ENCODE data around the gene GPR137C. TPM values are rescaled to one million over a fixed set of nuclear protein-coding genes. Genes with fewer than 3 reads are reported as not detected.

The GPR137C gene
- total RNA-seq, 1 experiment from 2014 or later = 2.7 TPM

DNA sequence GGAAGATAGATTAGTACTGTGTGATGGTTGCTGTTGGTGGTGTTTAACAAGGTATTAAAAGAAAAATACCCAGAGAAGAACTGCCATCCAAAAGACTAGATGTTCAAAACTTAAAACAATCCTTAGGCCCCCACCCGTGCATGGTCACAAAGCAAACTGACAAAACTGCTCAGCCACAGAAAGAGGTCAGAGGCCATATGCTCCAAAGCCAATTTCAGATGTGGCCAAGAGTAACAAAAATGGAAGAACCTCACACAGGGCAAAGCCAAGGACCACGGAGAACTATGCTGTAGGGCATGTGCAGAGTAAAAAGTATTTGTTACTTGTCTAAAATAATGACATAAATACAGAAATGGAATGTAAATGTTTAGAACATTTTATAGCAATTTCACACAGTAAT lies 5.6 kb upstream of the GPR137C start:
- peaks cover 22% of the 10 kb centered on the region for H3K4me1 Mint-ChIP-seq
- H3K27me3 Mint-ChIP-seq (ENCODE audit: low read depth) = no peaks in the 10 kb centered on the region
- CTCF ChIA-PET = no interaction called here
- POLR2A ChIA-PET = no interaction called here
- TF ChIP-seq GABPB1 (CRISPR knock-in tag; IDR thresholded peaks at IDR 0.05) (no peak), ZNF416 (CRISPR knock-in tag; IDR thresholded peaks at IDR 0.05) (no peak), OVOL2 (CRISPR knock-in tag; IDR thresholded peaks at IDR 0.05; ENCODE audit: borderline replicate concordance) (no peak), ETV6 (CRISPR knock-in tag; IDR thresholded peaks at IDR 0.05) (no peak), ZNF423 (CRISPR knock-in tag; IDR thresholded peaks at IDR 0.05) (no peak), ZNF219 (CRISPR knock-in tag; IDR thresholded peaks at IDR 0.05; ENCODE audit: borderline replicate concordance) (no peak), ELF4 (CRISPR knock-in tag; IDR thresholded peaks at IDR 0.05; ENCODE audit: low read depth) (no peak), FOXJ3 (CRISPR knock-in tag; IDR thresholded peaks at IDR 0.05; ENCODE audit: borderline replicate concordance) (no peak), MAX (CRISPR knock-in tag; IDR thresholded peaks at IDR 0.05) (no peak), KAT7 (CRISPR knock-in tag; IDR thresholded peaks at IDR 0.05; ENCODE audit: borderline replicate concordance) (no peak), NR3C1 (CRISPR knock-in tag; conservative IDR thresholded peaks at IDR 0.05; ENCODE audit: low read depth) (no peak), SOX15 (CRISPR knock-in tag; IDR thresholded peaks at IDR 0.05) (no peak)
- TF ChIP-seq, protein P1, sequence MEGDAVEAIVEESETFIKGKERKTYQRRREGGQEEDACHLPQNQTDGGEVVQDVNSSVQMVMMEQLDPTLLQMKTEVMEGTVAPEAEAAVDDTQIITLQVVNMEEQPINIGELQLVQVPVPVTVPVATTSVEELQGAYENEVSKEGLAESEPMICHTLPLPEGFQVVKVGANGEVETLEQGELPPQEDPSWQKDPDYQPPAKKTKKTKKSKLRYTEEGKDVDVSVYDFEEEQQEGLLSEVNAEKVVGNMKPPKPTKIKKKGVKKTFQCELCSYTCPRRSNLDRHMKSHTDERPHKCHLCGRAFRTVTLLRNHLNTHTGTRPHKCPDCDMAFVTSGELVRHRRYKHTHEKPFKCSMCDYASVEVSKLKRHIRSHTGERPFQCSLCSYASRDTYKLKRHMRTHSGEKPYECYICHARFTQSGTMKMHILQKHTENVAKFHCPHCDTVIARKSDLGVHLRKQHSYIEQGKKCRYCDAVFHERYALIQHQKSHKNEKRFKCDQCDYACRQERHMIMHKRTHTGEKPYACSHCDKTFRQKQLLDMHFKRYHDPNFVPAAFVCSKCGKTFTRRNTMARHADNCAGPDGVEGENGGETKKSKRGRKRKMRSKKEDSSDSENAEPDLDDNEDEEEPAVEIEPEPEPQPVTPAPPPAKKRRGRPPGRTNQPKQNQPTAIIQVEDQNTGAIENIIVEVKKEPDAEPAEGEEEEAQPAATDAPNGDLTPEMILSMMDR (IDR thresholded peaks at IDR 0.05) = no peak
- TF ChIP-seq, protein P2, sequence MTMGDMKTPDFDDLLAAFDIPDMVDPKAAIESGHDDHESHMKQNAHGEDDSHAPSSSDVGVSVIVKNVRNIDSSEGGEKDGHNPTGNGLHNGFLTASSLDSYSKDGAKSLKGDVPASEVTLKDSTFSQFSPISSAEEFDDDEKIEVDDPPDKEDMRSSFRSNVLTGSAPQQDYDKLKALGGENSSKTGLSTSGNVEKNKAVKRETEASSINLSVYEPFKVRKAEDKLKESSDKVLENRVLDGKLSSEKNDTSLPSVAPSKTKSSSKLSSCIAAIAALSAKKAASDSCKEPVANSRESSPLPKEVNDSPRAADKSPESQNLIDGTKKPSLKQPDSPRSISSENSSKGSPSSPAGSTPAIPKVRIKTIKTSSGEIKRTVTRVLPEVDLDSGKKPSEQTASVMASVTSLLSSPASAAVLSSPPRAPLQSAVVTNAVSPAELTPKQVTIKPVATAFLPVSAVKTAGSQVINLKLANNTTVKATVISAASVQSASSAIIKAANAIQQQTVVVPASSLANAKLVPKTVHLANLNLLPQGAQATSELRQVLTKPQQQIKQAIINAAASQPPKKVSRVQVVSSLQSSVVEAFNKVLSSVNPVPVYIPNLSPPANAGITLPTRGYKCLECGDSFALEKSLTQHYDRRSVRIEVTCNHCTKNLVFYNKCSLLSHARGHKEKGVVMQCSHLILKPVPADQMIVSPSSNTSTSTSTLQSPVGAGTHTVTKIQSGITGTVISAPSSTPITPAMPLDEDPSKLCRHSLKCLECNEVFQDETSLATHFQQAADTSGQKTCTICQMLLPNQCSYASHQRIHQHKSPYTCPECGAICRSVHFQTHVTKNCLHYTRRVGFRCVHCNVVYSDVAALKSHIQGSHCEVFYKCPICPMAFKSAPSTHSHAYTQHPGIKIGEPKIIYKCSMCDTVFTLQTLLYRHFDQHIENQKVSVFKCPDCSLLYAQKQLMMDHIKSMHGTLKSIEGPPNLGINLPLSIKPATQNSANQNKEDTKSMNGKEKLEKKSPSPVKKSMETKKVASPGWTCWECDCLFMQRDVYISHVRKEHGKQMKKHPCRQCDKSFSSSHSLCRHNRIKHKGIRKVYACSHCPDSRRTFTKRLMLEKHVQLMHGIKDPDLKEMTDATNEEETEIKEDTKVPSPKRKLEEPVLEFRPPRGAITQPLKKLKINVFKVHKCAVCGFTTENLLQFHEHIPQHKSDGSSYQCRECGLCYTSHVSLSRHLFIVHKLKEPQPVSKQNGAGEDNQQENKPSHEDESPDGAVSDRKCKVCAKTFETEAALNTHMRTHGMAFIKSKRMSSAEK (CRISPR knock-in tag; IDR thresholded peaks at IDR 0.05; ENCODE audit: borderline replicate concordance) = no peak
- TF ChIP-seq, protein P3, sequence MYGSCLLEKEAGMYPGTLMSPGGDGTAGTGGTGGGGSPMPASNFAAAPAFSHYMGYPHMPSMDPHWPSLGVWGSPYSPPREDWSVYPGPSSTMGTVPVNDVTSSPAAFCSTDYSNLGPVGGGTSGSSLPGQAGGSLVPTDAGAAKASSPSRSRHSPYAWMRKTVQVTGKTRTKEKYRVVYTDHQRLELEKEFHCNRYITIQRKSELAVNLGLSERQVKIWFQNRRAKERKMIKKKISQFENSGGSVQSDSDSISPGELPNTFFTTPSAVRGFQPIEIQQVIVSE (CRISPR knock-in tag; IDR thresholded peaks at IDR 0.05; ENCODE audit: borderline replicate concordance) = no peak
- TF ChIP-seq, protein P4, sequence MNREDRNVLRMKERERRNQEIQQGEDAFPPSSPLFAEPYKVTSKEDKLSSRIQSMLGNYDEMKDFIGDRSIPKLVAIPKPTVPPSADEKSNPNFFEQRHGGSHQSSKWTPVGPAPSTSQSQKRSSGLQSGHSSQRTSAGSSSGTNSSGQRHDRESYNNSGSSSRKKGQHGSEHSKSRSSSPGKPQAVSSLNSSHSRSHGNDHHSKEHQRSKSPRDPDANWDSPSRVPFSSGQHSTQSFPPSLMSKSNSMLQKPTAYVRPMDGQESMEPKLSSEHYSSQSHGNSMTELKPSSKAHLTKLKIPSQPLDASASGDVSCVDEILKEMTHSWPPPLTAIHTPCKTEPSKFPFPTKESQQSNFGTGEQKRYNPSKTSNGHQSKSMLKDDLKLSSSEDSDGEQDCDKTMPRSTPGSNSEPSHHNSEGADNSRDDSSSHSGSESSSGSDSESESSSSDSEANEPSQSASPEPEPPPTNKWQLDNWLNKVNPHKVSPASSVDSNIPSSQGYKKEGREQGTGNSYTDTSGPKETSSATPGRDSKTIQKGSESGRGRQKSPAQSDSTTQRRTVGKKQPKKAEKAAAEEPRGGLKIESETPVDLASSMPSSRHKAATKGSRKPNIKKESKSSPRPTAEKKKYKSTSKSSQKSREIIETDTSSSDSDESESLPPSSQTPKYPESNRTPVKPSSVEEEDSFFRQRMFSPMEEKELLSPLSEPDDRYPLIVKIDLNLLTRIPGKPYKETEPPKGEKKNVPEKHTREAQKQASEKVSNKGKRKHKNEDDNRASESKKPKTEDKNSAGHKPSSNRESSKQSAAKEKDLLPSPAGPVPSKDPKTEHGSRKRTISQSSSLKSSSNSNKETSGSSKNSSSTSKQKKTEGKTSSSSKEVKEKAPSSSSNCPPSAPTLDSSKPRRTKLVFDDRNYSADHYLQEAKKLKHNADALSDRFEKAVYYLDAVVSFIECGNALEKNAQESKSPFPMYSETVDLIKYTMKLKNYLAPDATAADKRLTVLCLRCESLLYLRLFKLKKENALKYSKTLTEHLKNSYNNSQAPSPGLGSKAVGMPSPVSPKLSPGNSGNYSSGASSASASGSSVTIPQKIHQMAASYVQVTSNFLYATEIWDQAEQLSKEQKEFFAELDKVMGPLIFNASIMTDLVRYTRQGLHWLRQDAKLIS (CRISPR knock-in tag; IDR thresholded peaks at IDR 0.05; ENCODE audit: borderline replicate concordance) = no peak
- H3K36me3 Mint-ChIP-seq = no peaks in the 10 kb centered on the region
- no peak overlapping the region for H3K4me3 Mint-ChIP-seq
- DNase-seq (ENCODE audit: low spot score) (no peak), ATAC-seq (no peak)
- no peak overlapping the region for H3K27ac Mint-ChIP-seq
- no peaks in the 10 kb centered on the region for H3K9me3 Mint-ChIP-seq
